GM19239 (cell line): ENCODE results near the gene RBFOX2.
"Not testable (repeated sequence)": the region's sequence is repeated elsewhere in the genome, so short reads cannot be mapped to it uniquely, and the experiment has no call there.

Source experiments
- DNase-seq: peaks from one replicate; pipeline ENCODE4 v3.0.0; 2011; ENCODE audit warnings: low spot score; ENCODE audit not compliant: insufficient read length
- FAIRE-seq: peaks from 2 replicates; lab custom pipeline; 2011; peaks lifted over from hg19 to GRCh38; lab: Jason Lieb, UNC

Gene RBFOX2

DNA sequence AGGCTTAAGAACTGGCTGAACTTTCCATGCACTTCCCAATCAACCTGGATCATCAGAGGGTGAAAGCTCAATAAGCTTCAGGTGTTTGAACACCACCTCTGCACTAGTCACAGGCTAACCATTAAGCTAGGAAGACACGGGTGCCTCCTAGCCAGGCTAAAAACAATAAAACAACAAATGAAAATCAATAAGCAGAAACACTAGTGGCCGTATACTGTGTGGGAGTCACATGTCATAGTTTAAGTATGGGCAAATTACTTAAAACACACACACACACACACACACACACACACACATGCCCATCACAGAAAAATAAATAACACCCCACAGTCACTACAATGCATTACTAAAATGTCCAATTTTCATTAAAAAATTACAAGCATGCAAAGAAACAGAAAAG lies 225.7 kb downstream of the RBFOX2 start:
- DNase-seq (no peak), FAIRE-seq (no peak)

DNA sequence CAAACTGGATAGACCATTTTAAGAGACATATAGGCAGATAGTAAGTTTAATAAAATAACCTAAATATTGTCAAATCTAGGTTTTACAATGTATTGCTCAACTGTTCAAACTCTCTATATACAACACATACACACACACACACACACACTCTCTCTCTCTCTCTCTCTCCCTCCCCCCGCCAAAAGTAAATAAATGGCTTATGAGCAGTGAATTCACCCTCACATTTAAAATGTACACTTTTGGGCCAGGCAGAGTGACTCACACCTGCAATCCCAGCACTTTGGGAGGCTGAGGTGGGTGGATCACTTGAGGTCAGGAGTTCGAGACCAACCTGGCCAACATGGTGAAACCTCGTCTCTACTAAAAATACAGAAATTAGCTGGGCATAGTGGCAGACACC lies 227.3 kb downstream of the RBFOX2 start:
- FAIRE-seq, DNase-seq: not testable (repeated sequence)

DNA sequence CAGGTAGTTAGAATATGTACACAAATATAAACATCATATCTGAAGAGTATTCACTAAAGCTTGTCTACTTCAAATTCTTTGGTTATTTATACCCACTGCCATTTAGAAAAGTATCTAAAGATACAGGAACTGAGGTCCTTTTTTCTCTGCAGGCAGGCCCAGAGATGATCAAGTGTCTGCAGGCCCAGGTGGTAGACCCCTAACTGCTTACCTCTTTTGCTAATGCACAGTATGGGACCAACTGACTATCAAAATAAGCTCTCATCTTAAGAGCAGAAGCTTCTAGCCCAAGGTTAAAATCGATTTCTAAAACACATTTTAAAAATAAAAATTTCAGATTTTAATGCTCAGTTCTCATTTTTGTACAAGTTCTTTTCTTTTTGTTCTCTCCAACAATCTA lies 229.5 kb downstream of the RBFOX2 start:
- DNase-seq = no peak
- no peak for FAIRE-seq

DNA sequence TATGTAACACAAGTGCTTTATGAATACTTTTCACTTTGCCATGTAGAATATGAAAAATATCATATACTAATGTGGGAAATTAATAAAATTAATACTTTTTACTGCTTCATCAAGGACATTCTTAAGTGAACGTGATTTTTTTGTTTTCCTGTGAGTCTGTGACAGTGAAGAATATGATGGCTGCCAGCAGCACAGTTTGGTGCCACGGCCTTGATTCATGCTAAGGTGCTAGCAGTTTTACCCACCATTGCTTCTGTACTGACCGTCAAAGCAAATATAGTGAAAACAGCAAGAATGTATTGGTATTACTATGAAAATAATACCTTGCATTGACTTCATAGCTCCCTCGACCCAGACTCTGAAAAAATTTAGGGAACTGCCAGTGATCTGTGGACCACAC lies 231.2 kb downstream of the RBFOX2 start:
- no peak for FAIRE-seq

DNA sequence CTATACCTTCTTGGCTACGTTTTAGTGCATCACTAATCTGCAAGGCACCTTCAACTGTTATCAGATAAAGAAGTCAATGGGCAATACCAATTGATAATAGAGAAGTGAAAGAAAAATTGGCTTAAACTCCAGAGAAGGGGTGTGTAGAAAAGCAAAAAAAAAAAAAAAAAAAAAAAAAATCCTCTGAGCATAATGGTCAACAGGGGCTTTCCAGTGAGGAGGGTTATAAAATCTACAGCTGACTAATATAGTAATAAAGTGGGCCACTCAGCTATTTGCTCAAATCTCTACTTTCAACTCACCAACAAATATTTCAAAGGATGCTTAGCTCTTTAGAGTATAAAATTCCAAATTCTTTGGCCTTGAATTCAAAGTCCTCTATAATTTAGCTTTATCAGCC lies 233.1 kb downstream of the RBFOX2 start:
- FAIRE-seq (no peak), DNase-seq (no peak)

More for the DNA sequence above, 231.2 kb downstream of the RBFOX2 start:
- no peak for DNase-seq

DNA sequence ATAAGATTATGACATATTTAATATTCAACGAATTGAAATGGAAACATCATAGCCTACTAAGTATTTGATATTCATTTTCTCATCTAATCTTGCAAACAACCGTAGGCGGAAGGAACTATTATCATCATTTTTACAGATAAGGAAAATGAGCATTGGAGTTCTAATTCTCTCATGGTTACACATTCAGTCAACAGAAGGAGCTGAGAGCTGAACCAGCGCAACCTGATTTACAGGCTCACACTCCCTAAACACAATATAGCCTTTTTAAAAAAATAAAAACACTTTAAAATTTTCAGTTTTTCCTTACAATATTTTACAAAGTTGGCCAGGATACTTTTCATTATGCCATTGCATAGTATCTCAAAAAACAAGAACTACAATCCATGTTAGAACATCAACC lies 236.1 kb downstream of the RBFOX2 start:
- FAIRE-seq (no peak), DNase-seq (no peak)

DNA sequence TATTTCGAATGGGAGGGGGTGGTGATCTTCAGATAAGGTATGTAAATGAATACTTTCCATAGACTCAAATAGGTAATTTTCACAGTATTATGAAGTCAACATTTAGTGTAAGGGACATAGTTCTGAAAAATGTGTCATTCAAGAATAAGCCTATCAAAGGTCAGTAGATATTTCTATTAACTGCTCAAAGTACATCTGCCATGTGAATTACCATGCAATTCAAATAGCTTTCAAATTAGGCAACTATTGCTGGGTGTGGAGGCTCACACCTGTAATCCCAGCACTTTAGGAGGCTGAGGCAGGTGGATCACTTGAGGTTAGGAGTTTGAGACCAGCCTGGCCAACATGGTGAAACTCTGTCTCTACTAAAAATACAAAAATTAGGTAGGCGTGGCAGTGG lies 236.8 kb downstream of the RBFOX2 start:
- DNase-seq, FAIRE-seq: not testable (repeated sequence)

DNA sequence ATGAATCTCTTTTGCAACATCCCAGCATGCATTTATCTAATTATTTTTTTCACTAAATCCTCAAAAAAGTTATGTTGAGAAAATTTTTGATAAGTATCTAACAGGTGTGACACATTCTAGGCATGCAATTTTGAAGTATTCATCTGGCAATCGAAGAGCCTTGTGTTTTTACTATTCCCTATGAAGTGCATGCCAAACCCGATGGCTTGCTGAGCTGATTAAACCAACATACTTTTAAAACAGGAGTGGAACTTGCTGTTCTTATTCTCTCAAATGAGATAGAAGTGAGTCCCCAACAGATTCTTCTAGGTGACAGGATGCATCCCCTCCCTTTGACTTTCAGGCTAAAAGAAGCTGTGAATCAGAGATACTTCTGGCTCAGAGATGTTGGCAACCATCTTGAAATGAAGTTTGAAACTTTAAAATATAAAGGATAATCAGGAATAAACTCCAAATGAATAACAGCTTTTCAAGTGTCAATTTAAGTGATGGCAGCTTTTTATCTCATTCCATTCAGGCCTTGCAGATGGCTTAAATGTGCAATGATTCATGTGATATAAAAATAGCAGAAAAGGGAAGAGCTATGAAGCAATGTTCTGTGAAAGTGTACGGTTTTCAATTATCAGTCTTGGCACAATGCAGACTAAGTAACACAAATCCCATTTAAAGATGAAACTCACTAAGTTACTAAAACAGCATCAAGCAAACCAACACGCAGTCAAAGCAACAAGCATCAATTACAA lies 243.3 kb downstream of the RBFOX2 start:
- DNase-seq (no peak), FAIRE-seq (no peak)

DNA sequence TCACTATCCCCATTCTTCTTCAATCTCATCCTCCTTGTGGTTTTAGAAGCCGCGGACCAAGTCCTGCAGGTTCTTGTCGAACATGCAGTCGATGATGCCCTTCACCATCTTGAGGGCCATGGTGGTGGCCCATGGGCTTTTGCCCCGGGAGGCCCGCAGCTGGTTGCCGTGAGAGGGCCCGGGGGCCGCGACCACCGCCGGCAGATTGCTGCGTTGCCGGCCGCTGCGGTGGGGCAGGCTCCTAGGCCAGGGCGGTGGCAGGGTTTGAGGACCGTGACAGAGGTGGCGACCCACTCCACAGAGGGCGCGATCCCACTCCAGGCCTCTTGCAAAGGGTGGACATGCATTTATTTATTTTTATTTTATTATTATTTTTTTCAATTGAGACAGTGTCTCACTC lies 244.0 kb downstream of the RBFOX2 start:
- DNase-seq = no peak
- FAIRE-seq = no peak

DNA sequence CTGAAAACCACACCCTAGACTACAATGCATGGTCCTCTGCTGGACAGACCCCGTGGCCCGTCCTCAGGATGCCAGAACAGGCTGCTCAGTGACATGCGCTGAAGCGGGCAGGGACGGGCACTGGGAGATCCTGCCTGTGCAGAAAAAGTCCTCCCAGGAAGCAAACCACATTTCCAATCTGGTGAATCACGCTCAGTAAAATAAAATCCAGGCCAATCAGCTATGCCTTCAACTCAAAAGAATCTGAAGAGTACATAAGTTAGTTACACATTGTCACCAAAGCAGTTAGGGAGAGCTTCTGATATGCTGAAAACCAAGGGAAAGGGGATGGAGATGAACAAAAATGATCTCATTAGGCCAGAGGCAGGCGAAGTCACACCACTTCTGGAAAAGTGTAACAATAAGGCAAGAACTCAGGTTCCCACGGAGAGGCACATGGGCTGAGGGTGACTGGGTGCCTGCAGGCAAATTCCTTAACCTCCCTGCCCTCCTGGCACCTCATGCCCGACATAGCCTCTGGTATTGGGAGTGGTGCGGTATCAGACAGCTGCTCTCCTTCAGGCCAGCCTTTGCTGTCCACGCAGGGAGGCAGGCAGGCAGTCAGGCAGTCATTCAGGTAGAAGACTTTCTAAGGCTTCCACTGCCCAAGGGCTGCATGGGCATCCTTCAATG lies 244.5 kb downstream of the RBFOX2 start:
- DNase-seq = no peak
- FAIRE-seq = no peak

DNA sequence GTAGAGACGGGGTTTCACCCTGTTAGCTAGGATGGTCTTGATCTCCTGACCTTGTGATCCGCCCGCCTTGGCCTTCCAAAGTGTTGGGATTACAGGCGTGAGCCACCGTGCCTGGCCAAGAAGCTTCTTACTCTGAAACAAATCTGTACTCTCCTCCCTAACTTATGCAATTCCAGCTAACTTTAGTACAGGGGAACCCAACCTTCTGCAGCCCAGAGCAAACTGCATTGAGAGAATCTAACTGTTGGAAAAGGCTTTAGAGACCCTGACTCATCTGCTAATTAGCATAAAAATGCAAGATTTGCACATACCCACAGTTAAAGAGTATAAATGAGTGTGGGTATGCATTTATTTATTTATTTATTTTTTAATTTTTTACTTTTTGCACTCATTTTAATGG lies 246.1 kb downstream of the RBFOX2 start:
- no peak for DNase-seq
- FAIRE-seq = no peak

DNA sequence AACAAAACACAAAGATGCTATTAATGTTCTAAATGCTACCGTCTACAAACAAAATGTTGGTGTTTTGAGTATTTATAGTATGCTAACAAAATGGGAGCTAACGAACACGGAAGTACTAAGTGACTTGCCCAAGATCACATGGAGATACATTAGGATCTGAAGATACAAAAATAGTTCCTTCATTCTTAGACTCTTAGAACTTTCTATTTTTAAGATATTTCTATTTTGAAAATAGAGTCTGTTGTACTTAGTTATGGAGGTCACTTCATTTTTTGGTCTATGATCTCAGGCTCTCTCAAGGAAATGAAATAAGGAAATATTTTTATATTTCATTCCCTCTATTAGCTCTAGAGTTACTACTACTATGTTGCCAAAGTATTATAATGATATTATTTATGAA lies 246.7 kb downstream of the RBFOX2 start:
- DNase-seq = no peak
- no peak for FAIRE-seq

DNA sequence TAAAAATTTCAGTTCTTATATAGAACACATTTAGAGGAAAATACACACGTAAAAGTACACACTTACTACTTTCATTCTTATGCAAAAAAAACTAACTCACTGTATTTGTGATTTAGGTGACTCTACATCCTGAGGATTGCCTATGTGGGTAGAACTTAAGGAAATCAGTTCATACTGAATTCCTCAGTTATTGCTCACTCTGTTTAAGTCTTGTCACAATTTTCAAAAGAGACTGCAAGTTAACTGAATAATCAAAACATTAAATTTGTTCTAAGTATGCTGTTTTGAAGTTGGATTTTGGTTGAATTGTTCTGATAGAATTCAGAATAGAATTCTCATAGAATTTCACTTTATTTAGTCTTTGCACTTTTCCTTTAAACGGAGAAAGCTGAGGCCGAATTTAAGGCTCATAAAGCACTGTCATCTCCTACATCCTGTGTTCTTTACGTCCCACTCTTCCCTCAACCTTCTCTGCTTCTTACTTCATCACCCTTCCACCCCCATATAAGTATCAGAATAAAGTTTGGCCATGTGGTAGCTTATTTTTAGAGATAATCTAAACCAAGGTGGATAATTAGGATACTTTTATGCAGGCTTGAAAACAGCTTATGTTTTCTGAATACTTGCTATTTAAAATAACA lies 251.2 kb downstream of the RBFOX2 start:
- no peak for FAIRE-seq
- DNase-seq = no peak

DNA sequence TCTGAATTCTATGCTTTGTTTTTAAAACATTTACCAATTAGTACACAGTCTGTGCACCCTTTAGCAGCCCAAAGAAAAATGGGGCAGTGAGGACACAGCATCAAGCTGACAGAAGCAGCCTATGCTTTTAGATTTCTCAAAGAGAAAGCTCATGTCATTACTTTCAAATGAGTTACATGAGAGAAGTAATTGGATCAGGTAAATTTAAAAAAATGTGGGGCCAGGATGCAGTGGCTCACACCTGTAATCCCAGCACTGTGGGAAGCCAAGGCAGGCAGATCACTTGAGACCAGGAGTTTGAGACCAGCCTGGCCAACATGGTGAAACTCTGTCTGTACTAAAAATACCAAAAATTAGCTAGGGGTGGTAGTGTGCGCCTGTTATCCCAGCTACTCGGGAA lies 253.3 kb downstream of the RBFOX2 start:
- FAIRE-seq (no peak), DNase-seq (no peak)

DNA sequence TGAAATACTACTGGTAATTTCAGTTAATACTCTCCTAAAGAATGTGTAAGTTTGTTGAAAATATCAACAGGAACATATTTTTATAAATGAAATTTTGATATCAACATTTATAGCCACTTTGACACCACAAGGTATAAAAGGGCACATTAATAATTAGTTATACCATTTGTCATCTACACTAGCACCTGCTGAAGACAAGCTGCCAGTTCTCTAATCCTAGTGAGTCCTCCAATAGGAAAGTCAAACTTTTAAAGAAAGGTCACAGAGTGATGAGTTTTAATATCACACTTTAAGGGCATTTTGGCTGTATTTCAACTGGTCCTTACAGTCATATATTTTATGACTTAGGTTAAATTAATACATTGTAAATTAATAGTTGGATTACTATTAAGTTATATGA lies 258.6 kb downstream of the RBFOX2 start:
- no peak for FAIRE-seq
- no peak for DNase-seq

DNA sequence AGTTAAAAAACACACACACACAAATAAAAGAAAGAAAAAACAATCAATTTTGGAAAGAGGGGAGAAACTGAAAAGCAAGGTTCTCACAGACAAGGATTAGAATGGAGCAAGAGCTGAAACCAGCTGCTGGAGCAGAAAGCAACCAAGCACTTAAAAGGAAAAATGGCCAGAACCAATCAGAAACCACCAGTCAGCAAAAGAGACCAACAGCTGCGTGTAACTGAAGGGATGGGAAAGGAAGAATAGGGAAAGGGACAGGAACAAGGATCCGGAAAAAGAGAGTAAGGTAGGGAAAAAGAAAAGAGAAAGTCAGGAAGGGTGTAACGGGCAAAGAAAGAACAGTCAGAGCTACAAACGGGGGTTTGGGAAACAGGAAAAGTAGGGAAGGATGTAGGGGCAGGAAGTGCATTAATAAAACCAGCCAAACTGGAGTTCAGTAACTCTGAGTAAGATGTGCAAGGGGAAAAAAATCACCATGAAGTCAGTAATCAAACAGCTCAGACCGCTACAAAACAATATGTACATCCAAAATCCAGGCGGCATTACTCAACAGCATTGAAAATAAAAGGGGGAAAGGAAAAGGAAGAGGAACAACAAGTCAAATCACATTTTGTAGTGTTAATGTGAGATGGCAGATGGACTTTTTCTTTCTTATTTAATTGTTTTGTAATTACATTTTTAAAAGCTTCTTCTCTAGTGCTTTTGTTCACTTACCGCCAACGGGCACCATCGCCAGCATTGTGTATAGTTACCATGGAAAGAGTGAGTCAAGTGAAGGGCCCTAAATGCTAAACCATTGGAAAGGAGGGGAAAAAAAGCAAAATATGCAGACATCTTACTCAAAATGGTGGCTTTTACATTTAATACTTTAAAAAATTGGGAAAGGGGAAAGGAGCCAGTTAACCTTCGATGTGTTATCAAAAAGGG lies 261.7 kb downstream of the RBFOX2 start:
- DNase-seq (no peak), FAIRE-seq (no peak)

DNA sequence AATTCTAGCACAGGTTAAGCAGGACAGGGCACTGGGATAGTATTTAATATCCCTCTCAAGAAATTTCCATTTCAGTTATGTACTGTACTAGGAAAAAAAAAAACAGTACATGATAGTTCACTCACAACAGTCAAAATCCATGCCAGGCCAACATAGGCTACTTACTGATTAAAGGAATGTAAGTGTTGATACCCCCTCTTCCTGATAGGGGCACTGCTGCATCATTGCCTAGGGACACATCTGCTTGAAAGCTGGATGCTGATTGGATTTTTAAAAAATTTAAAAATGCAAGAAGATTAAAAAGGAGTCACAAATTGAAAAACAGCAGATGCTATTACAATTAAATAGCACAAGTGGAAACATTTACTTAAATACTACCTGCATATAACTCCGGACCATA lies 267.6 kb downstream of the RBFOX2 start:
- DNase-seq (no peak), FAIRE-seq (no peak)

DNA sequence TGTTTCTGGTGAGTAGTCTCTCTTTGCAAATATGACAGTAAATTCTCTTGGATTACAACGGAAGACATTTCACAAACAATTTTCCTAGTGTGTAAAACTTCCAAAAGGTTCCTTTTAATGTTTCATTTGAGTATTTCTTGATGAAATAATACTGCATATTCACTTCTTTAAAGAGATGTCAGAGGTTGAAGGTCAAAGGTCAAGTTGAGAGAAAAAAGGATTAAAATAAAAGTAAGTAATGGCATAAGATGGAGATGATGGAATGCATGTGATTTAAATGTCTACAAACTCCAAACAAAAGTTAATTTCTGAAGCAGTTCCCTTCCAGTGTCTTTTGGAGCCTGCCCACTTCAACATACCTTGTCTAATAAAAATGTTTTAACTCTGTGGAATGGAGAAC lies 270.2 kb downstream of the RBFOX2 start:
- DNase-seq (no peak), FAIRE-seq (no peak)

DNA sequence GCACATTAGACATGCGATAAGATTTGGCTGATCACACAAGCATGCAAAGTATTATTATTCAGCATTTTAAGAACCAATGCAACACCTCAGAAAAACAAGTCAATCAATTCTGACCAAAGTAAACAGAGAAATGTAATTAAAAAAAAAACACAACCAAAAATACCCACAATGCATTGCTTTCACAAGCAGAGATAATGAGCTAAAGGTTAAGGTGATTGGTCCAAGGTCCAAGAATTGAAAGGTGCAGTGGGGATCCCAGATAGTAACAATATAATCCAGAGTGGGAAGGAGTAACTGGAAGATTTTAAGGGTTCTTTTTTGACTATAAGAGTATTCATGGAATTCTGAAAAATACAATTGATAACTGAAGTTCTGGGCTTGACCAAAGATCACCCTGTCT lies 271.9 kb downstream of the RBFOX2 start:
- DNase-seq = no peak
- no peak for FAIRE-seq

DNA sequence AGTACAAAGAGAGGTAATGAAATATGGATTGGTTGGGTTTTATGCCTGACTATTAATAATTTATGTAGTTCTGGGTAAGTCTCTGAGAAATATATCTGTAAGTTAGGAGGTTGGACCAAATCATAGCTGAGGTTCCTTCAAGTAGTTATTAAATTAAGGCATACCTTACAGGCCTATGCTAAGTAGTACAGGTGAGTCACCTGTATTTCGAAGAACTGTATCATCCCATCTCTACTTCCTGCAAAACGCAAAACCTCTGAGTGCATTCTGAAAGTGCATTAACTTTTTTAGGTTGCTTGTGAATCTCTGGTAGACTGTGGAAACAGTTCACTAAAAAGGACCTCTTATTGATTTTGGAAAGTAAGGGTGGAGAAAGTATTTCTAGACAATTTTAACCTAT lies 273.9 kb downstream of the RBFOX2 start:
- no peak for DNase-seq
- no peak for FAIRE-seq

DNA sequence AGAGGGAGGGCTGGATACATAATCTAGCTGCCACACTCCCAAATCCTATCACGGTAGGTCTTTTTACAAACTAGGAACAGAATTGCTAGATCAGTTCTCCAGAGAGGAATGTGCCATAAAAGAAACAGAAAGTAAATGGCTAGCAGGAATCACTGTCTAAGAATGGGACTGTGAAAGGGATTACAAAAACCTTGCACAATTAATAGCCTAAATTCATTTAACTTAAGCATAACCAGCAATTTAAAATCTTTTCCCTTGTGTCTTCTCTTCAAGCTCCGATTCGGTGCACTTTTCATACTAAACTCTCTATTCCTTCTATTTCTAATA lies 275.8 kb downstream of the RBFOX2 start:
- DNase-seq (no peak), FAIRE-seq (no peak)
